GM12878 (cell line): ENCODE measurements around the gene CXXC5. TPM values are rescaled to one million over a fixed set of nuclear protein-coding genes. Genes with fewer than 3 reads are reported as not detected.

Experiments
- ATF3 ChIP-seq: IDR thresholded peaks from 2 replicates; pipeline ENCODE4 v1.6.1; 2011; ENCODE audit warnings: low read depth, mild to moderate bottlenecking, low read length, moderate library complexity, borderline replicate concordance; ENCODE audit errors: extremely low read depth
- BCL11A ChIP-seq: IDR thresholded peaks from 2 replicates; pipeline ENCODE4 v1.6.1; 2011; ENCODE audit warnings: low read depth, low read length
- BRCA1 ChIP-seq: IDR thresholded peaks from 2 replicates; pipeline ENCODE4 v1.6.1; 2011; ENCODE audit warnings: low read depth, low read length, improper control_type of control experiment
- CREB1 ChIP-seq: IDR thresholded peaks from 2 replicates; pipeline ENCODE4 v1.6.1; 2012; ENCODE audit warnings: low read depth, mild to moderate bottlenecking, inconsistent platforms
- DPF2 ChIP-seq: fragments of 450-650 bp; IDR thresholded peaks from 2 replicates; pipeline ENCODE4 v1.6.1; 2017; ENCODE audit warnings: mild to moderate bottlenecking
- E2F8 ChIP-seq: fragments of 450-650 bp; IDR thresholded peaks from 2 replicates; pipeline ENCODE4 v1.6.1; 2018; ENCODE audit warnings: mild to moderate bottlenecking, low read depth, moderate library complexity; ENCODE audit not compliant: partially characterized antibody
- EP300 ChIP-seq, 2 experiments: fragments of 150-350 bp in 1 of 2; IDR thresholded peaks; 2 replicates each; pipeline ENCODE4 v1.6.1; 2011 to 2012; ENCODE audit warnings: low read depth in 2 of 2, low read length in 2 of 2, borderline replicate concordance in 1 of 2, improper control_type of control experiment in 1 of 2, inconsistent platforms in 1 of 2; ENCODE audit not compliant: control insufficient read depth in 1 of 2
- IKZF2 ChIP-seq, 2 experiments: fragments of 450-650 bp; IDR thresholded peaks; 2 replicates each; pipeline ENCODE4 v1.6.1; 2017; ENCODE audit warnings: mild to moderate bottlenecking in 2 of 2, moderate library complexity in 2 of 2
- MAX ChIP-seq: IDR thresholded peaks from 2 replicates; pipeline ENCODE4 v1.6.1; 2012; ENCODE audit warnings: low read depth, low read length, improper control_type of control experiment
- NR2F1 ChIP-seq: fragments of 450-650 bp; conservative IDR thresholded peaks from 2 replicates; pipeline ENCODE4 v1.6.1; 2017; ENCODE audit warnings: mild to moderate bottlenecking
- PKNOX1 ChIP-seq: fragments of 450-650 bp; IDR thresholded peaks from 2 replicates; pipeline ENCODE4 v1.6.1; 2016; ENCODE audit warnings: mild to moderate bottlenecking
- POLR2A ChIP-seq: IDR thresholded peaks from 2 replicates; pipeline ENCODE4 v1.6.1; 2011; ENCODE audit warnings: low read depth, mild to moderate bottlenecking, low read length
- POLR2AphosphoS5 ChIP-seq: IDR thresholded peaks from 2 replicates; pipeline ENCODE4 v1.6.1; 2011; ENCODE audit warnings: mild to moderate bottlenecking, low read length, inconsistent platforms
- RB1 ChIP-seq: fragments of 450-650 bp; formaldehyde crosslinking; IDR thresholded peaks from 2 replicates; pipeline ENCODE4 v1.6.1; 2017; ENCODE audit warnings: mild to moderate bottlenecking, borderline replicate concordance
- RUNX3 ChIP-seq: IDR thresholded peaks from 2 replicates; pipeline ENCODE4 v1.6.1; 2012; ENCODE audit warnings: low read length, inconsistent platforms
- SKIL ChIP-seq: fragments of 450-650 bp; IDR thresholded peaks from 2 replicates; pipeline ENCODE4 v1.6.1; 2017; ENCODE audit warnings: mild to moderate bottlenecking, low read depth, inconsistent platforms; ENCODE audit not compliant: poor library complexity, severe bottlenecking
- SMAD5 ChIP-seq: IDR thresholded peaks from 2 replicates; pipeline ENCODE4 v1.6.1; 2016; ENCODE audit warnings: antibody characterized with exemption, low read depth
- STAT1 ChIP-seq: fragments of 450-650 bp; conservative IDR thresholded peaks from 2 replicates; pipeline ENCODE4 v1.6.1; 2014; ENCODE audit warnings: antibody characterized with exemption, mild to moderate bottlenecking
- SUPT20H ChIP-seq: IDR thresholded peaks from 2 replicates; pipeline ENCODE4 v1.6.1; 2011; ENCODE audit warnings: low read depth, mild to moderate bottlenecking, low read length, moderate library complexity, borderline replicate concordance; ENCODE audit not compliant: control insufficient read depth
- TARDBP ChIP-seq: IDR thresholded peaks from 2 replicates; pipeline ENCODE4 v1.6.1; 2016; ENCODE audit warnings: borderline replicate concordance
- TCF7 ChIP-seq: IDR thresholded peaks from 2 replicates; pipeline ENCODE4 v1.6.1; 2014; ENCODE audit warnings: antibody characterized with exemption, borderline replicate concordance
- YY1 ChIP-seq: IDR thresholded peaks from 2 replicates; pipeline ENCODE4 v1.6.1; 2011; ENCODE audit warnings: low read depth, mild to moderate bottlenecking, low read length
- polyA plus RNA-seq, 11 experiments: library from polyadenylated mRNA; depleted of rRNA in 4 of 11; unstranded in 6 of 11; stranded (reverse) in 5 of 11; fragments of >200 nt; fragmentation: Nextera tagmentation in 4 of 11; fragmentation: Illumina TruSeq in 1 of 11; extraction: Ambion mirVana in 4 of 11; extraction: Trizol in 1 of 11; gene quantifications; 1 replicate in 1 of 11; 2 replicates in 10 of 11; pipeline versions ENCODE4 v1.2.1 to v1.2.3, GENCODE V29; 2011 to 2016; ENCODE audit warnings: inconsistent platforms in 2 of 11, missing spikeins in 2 of 11, low read depth in 1 of 11
- total RNA-seq, 4 experiments: library from RNA; depleted of rRNA in 3 of 4; stranded (reverse); fragments of >200 nt in 3 of 4; fragmentation: Illumina TruSeq in 1 of 4; extraction: Trizol in 1 of 4; gene quantifications; 2 replicates each; pipeline versions ENCODE4 v1.2.1 to v1.2.3, GENCODE V29; 2013 to 2021

CXXC5 gene
- total and polyA plus RNA-seq, 10 of the 15 experiments (the other 5 are each of a cell fraction or from before 2014, with no cell fraction given): 1.8 to 90.8 (median 40.7) TPM

- peak; percentile 28 for TF ChIP-seq PKNOX1
- TF ChIP-seq BRCA1: no peak
- TF ChIP-seq STAT1: no peak; the same call in 1 of the 2 replicates
- TF ChIP-seq SUPT20H: no peak
- no peak for TF ChIP-seq ATF3
- TF ChIP-seq MAX: no peak; the same call in 1 of the 2 replicates
- no peak for TF ChIP-seq RUNX3
- no peak; the same call in 1 of the 2 replicates for TF ChIP-seq TARDBP
- TF ChIP-seq SMAD5: no peak
- TF ChIP-seq TCF7: no peak
- no peak for TF ChIP-seq POLR2AphosphoS5
- TF ChIP-seq NR2F1: peak; percentile 68
- peak; percentile 70 for TF ChIP-seq DPF2
- no peak for TF ChIP-seq BCL11A
- TF ChIP-seq POLR2A: peak; percentile 29
- no peak; a peak in 1 of 4 replicates for TF ChIP-seq IKZF2 (IDR thresholded peaks at IDR 0.05)
- TF ChIP-seq YY1: peak; percentile 90
- TF ChIP-seq E2F8: no peak
- no peak for TF ChIP-seq SKIL
- TF ChIP-seq EP300 (IDR thresholded peaks at IDR 0.05; ENCODE audit: borderline replicate concordance in 1 of 2, control insufficient read depth in 1 of 2, low read depth in 2 of 2, low read length in 2 of 2): no peak
- TF ChIP-seq CREB1: no peak
- peak; percentile 89; the same call in 1 of the 2 replicates for TF ChIP-seq RB1
These were observed 10.6 kb upstream of the CXXC5 start (continued) for GRCh38 chr5:139637438-139638089.
